Lower leg skin (tissue), 3 donors: ENCODE results near the gene SFPQ.

ENCODE experiments used
- CTCF ChIP-seq, 3 donors: fragments of 450-650 bp; IDR thresholded peaks; one replicate each; pipeline ENCODE4 v1.5.1; 2016; ENCODE audit warnings: antibody characterized with exemption in 3 of 3, mild to moderate bottlenecking in 3 of 3, moderate library complexity in 2 of 3
- POLR2A ChIP-seq, 2 donors: fragments of 450-650 bp; IDR thresholded peaks; one replicate each; pipeline ENCODE4 v1.6.1; 2016 to 2017; ENCODE audit warnings: antibody characterized with exemption in 2 of 2, mild to moderate bottlenecking in 1 of 2, moderate library complexity in 1 of 2

GRCh38 chr1:35186239-35186638 is 6.7 kb downstream of the SFPQ start:
- no peak for TF ChIP-seq CTCF (IDR thresholded peaks at IDR 0.05)
- TF ChIP-seq POLR2A (IDR thresholded peaks at IDR 0.05), result no peak
